Measurements from ENCODE around the gene OR10S1.
"Not testable (repeated sequence)": the region's sequence is repeated elsewhere in the genome, so short reads cannot be mapped to it uniquely, and the experiment has no call there.

Gene OR10S1

GRCh38 chr11:123977731-123978347 lies at the start of gene OR10S1:
Gene OR10S1, minus strand, starts transcription at chr11:123977781. Its CDS starts 117 bp downstream, at chr11:123977664.
- no peak for DNase-seq

- DNase-seq: no peak
Observed at GRCh38 chr11:124026498-124026897, 48.9 kb upstream of the OR10S1 start, which contains the start of gene OR10G8. Gene OR10G8, plus strand, starts transcription at chr11:124026798. Its CDS starts 2,825 bp downstream, at chr11:124029623.

- DNase-seq: not testable (repeated sequence)
Observed at GRCh38 chr11:124015837-124016236, 38.3 kb upstream of the OR10S1 start.

- DNase-seq: no peak
Observed at GRCh38 chr11:124012697-124013096, 35.1 kb upstream of the OR10S1 start, which contains the start of gene OR10G4. Gene OR10G4, plus strand, starts transcription at chr11:124012997. Its CDS starts 2,578 bp downstream, at chr11:124015575.

GRCh38 chr11:123995119-123995518 lies 17.5 kb upstream of the OR10S1 start, which contains the start of gene OR10G6:
Gene OR10G6, minus strand, starts transcription at chr11:123995161. Its CDS starts 0 bp downstream, at chr11:123995161.
- no peak for DNase-seq

- no peak for DNase-seq
Observed at GRCh38 chr11:123979311-123979710, 1.7 kb upstream of the OR10S1 start.

GRCh38 chr11:123976770-123977560 lies 616 bp downstream of the OR10S1 start:
- DNase-seq: no peak

- no peak for DNase-seq
Observed at GRCh38 chr11:123973816-123974215, 3.8 kb downstream of the OR10S1 start.

- DNase-seq: no peak
Observed at GRCh38 chr11:123956752-123957151, 20.8 kb downstream of the OR10S1 start.

GRCh38 chr11:123945132-123945531 lies 32.4 kb downstream of the OR10S1 start:
- DNase-seq: no peak

GRCh38 chr11:123943738-123944137 lies 33.8 kb downstream of the OR10S1 start, which contains the start of gene OR6T1:
Gene OR6T1, minus strand, starts transcription at chr11:123943838. Its CDS starts 0 bp downstream, at chr11:123943838.
- no peak for DNase-seq

- no peak for DNase-seq
Observed at GRCh38 chr11:123942413-123942812, 35.2 kb downstream of the OR10S1 start.

- no peak for DNase-seq
Observed at GRCh38 chr11:123939317-123939716, 38.3 kb downstream of the OR10S1 start, which contains the start of gene OR4D5. Gene OR4D5, plus strand, starts transcription at chr11:123939617. Its CDS starts 0 bp downstream, at chr11:123939617.
